Loucy (cell line): ENCODE measurements around the gene MTRF1L.

Experiments
- CTCF ChIP-seq: fragments of 200-600 bp; sonication (generic); conservative IDR thresholded peaks from 2 replicates; pipeline ENCODE4 v1.5.1; 2014; ENCODE audit warnings: mild to moderate bottlenecking, antibody characterized with exemption, low read length
- EZH2phosphoT487 ChIP-seq: fragments of 200-600 bp; IDR thresholded peaks from 2 replicates; pipeline ENCODE4 v1.6.1; 2018; ENCODE audit warnings: antibody characterized with exemption, mild to moderate bottlenecking, moderate library complexity, borderline replicate concordance

- TF ChIP-seq EZH2phosphoT487 (no peak), CTCF (no peak)
These were observed 41.8 kb upstream of the MTRF1L start for GRCh38 chr6:153044295-153044694.
